HEK293 (cell line): ENCODE data around the gene SCGB1C2.

Experiments used
- CTCF ChIA-PET: fragments of 350-600 bp; formaldehyde crosslinking; extraction: SDS; loops from one replicate; lab custom pipeline; 2021; ENCODE audit warnings: antibody characterized with exemption; lab: Yijun Ruan, JAX
- POLR2A ChIA-PET: fragments of 300-600 bp; formaldehyde crosslinking; extraction: SDS; loops from one replicate; lab custom pipeline; 2020; ENCODE audit warnings: antibody characterized with exemption, inconsistent platforms; lab: Yijun Ruan, JAX
- H3K27ac ChIP-seq: fragments of 200-500 bp; sonication (Bioruptor generic); 2 replicates; pipeline ENCODE4 v1.5.1; 2014; ENCODE audit warnings: low read depth, low read length, control low read depth, inconsistent platforms; ENCODE audit errors: extremely low read depth
- H3K36me3 ChIP-seq, 2 experiments: fragments of 200-500 bp in 1 of 2; sonication (Bioruptor generic) in 1 of 2; 1 replicate in 1 of 2; 2 replicates in 1 of 2; pipeline ENCODE4 v1.5.1; 2014 to 2017; ENCODE audit warnings: inconsistent platforms in 2 of 2, low read length in 2 of 2; ENCODE audit not compliant: control insufficient read depth in 2 of 2, insufficient read depth in 1 of 2
- H3K4me1 ChIP-seq: fragments of 200-500 bp; sonication (Bioruptor generic); 2 replicates; pipeline ENCODE4 v1.5.1; 2014; ENCODE audit warnings: mild to moderate bottlenecking, low read length, inconsistent platforms; ENCODE audit not compliant: control insufficient read depth, insufficient read depth
- H3K4me3 ChIP-seq: 2 replicates; pipeline ENCODE4 v1.5.1; 2011; ENCODE audit warnings: low read depth, mild to moderate bottlenecking, control low read depth, low read length, moderate library complexity
- H3K9me3 ChIP-seq: fragments of 200-500 bp; sonication (Bioruptor generic); 2 replicates; pipeline ENCODE4 v1.5.1; 2014; ENCODE audit warnings: low read depth, low read length, inconsistent platforms; ENCODE audit not compliant: control insufficient read depth, insufficient read depth
- GLI2 ChIP-seq: fragments of 450-650 bp; formaldehyde crosslinking; IDR thresholded peaks from 2 replicates; pipeline ENCODE4; 2017; ENCODE audit warnings: missing biosample characterization, missing genetic modification characterization, low read depth, borderline replicate concordance
- GLIS1 ChIP-seq: fragments of 450-650 bp; formaldehyde crosslinking; IDR thresholded peaks from 2 replicates; pipeline ENCODE4 v1.5.1; 2016; ENCODE audit warnings: missing biosample characterization, missing genetic modification characterization
- HIC1 ChIP-seq: fragments of 450-650 bp; formaldehyde crosslinking; IDR thresholded peaks from 2 replicates; pipeline ENCODE4 v1.5.1; 2016; ENCODE audit warnings: missing biosample characterization, missing genetic modification characterization
- HOXA7 ChIP-seq: sonication (generic); formaldehyde crosslinking; IDR thresholded peaks from 2 replicates; pipeline ENCODE4 v1.8.1; 2022; ENCODE audit warnings: missing genetic modification reagents, borderline replicate concordance
- WT1 ChIP-seq: fragments of 450-650 bp; formaldehyde crosslinking; IDR thresholded peaks from 2 replicates; pipeline ENCODE4 v1.5.1; 2016; ENCODE audit warnings: missing biosample characterization, missing genetic modification characterization
- ZBTB6 ChIP-seq: fragments of 450-650 bp; formaldehyde crosslinking; IDR thresholded peaks from 2 replicates; pipeline ENCODE4 v1.5.1; 2017; ENCODE audit warnings: missing biosample characterization, missing genetic modification characterization
- ZIC2 ChIP-seq: fragments of 450-650 bp; formaldehyde crosslinking; IDR thresholded peaks from 2 replicates; pipeline ENCODE4 v1.5.1; 2016; ENCODE audit warnings: missing biosample characterization, missing genetic modification characterization
- ZNF138 ChIP-seq: fragments of 450-650 bp; formaldehyde crosslinking; IDR thresholded peaks from 2 replicates; pipeline ENCODE4 v1.5.1; 2016; ENCODE audit warnings: missing biosample characterization, missing genetic modification characterization, borderline replicate concordance
- ZNF169 ChIP-seq: fragments of 450-650 bp; formaldehyde crosslinking; IDR thresholded peaks from 2 replicates; pipeline ENCODE4 v1.5.1; 2016; ENCODE audit warnings: missing biosample characterization, missing genetic modification characterization
- ZNF18 ChIP-seq: fragments of 450-650 bp; formaldehyde crosslinking; IDR thresholded peaks from 2 replicates; pipeline ENCODE4 v1.5.1; 2016; ENCODE audit warnings: missing biosample characterization, missing genetic modification characterization
- ZNF211 ChIP-seq: fragments of 450-650 bp; formaldehyde crosslinking; IDR thresholded peaks from 2 replicates; pipeline ENCODE4 v1.5.1; 2016; ENCODE audit warnings: low read depth, missing biosample characterization, missing genetic modification characterization
- ZNF354C ChIP-seq: fragments of 450-650 bp; formaldehyde crosslinking; IDR thresholded peaks from 2 replicates; pipeline ENCODE4 v1.5.1; 2016; ENCODE audit warnings: missing biosample characterization, missing genetic modification characterization, low read depth, borderline replicate concordance
- ZNF473 ChIP-seq: fragments of 450-650 bp; formaldehyde crosslinking; IDR thresholded peaks from 2 replicates; pipeline ENCODE4 v1.5.1; 2017; ENCODE audit warnings: missing biosample characterization, missing genetic modification characterization
- ZNF518A ChIP-seq: fragments of 450-650 bp; formaldehyde crosslinking; conservative IDR thresholded peaks from 2 replicates; pipeline ENCODE4 v1.5.1; 2016; ENCODE audit warnings: low read depth, missing biosample characterization, missing genetic modification characterization
- ZNF701 ChIP-seq: fragments of 450-650 bp; formaldehyde crosslinking; IDR thresholded peaks from 2 replicates; pipeline ENCODE4 v1.5.1; 2016; ENCODE audit warnings: missing biosample characterization, missing genetic modification characterization
- ZNF76 ChIP-seq: fragments of 450-650 bp; formaldehyde crosslinking; IDR thresholded peaks from 2 replicates; pipeline ENCODE4; 2016; ENCODE audit warnings: low read depth, missing biosample characterization, missing genetic modification characterization, borderline replicate concordance
- ZSCAN16 ChIP-seq: fragments of 450-650 bp; formaldehyde crosslinking; IDR thresholded peaks from 2 replicates; pipeline ENCODE4 v1.5.1; 2016; ENCODE audit warnings: missing biosample characterization, missing genetic modification characterization
- ZSCAN18 ChIP-seq: fragments of 450-650 bp; formaldehyde crosslinking; IDR thresholded peaks from 2 replicates; pipeline ENCODE4 v1.5.1; 2016; ENCODE audit warnings: missing biosample characterization, missing genetic modification characterization

Gene SCGB1C2

GRCh38 chr17:170130-170670, 32.8 kb downstream of the SCGB1C2 start:
- Histone ChIP-seq H3K27ac (no peak overlapping the region), H3K4me1 (no peaks in the 10 kb centered on the region), H3K36me3 (no peaks in the 10 kb centered on the region), H3K9me3 (no peaks in the 10 kb centered on the region)
- CTCF ChIA-PET = interaction anchor here (0.5 kb wide), 1 partner anchor 36 kb away, joined by 3 read pairs; no protein-coding TSS in a partner anchor
- TF ChIP-seq HOXA7 (CRISPR knock-in tag) = no peak
- peak; percentile 73 for TF ChIP-seq ZIC2
- TF ChIP-seq, all 188 proteins: peak for 1
- POLR2A ChIA-PET = no interaction called here
- H3K4me3 ChIP-seq = no peak overlapping the region

GRCh38 chr17:171871-172270, 34.5 kb downstream of the SCGB1C2 start:
- no peak for TF ChIP-seq ZNF169 (tag by site-specific recombination)
- no peak for TF ChIP-seq HIC1 (tag by site-specific recombination)
- TF ChIP-seq ZSCAN16 (tag by site-specific recombination) = no peak
- TF ChIP-seq WT1 (tag by site-specific recombination) = no peak
- TF ChIP-seq ZNF76 (tag by site-specific recombination) = no peak
- TF ChIP-seq ZBTB6 (tag by site-specific recombination) = no peak
- TF ChIP-seq ZSCAN18 (tag by site-specific recombination) = no peak
- no peak for TF ChIP-seq GLIS1 (tag by site-specific recombination)
- no peak for TF ChIP-seq ZNF211 (tag by site-specific recombination)
- TF ChIP-seq ZNF473 (tag by site-specific recombination) = no peak
- TF ChIP-seq HOXA7 (CRISPR knock-in tag) = no peak
- no peak for TF ChIP-seq ZNF138
- TF ChIP-seq ZNF354C (tag by site-specific recombination) = no peak
- TF ChIP-seq ZNF518A (tag by site-specific recombination) = no peak
- TF ChIP-seq ZNF701 (tag by site-specific recombination) = no peak
- TF ChIP-seq ZNF18 (tag by site-specific recombination) = no peak
- no peak for TF ChIP-seq GLI2 (tag by site-specific recombination)
- ChIA-PET CTCF (no interaction called here), POLR2A (no interaction called here)
- Histone ChIP-seq H3K27ac (no peak overlapping the region), H3K4me1 (no peaks in the 10 kb centered on the region), H3K4me3 (no peak overlapping the region), H3K36me3 (no peaks in the 10 kb centered on the region), H3K9me3 (no peaks in the 10 kb centered on the region)
